ENCODE results near the gene IFNG-AS1.
A peak's percentile ranks its signal among the peaks of the same experiment; 100 is the strongest.

The IFNG-AS1 gene

DNA sequence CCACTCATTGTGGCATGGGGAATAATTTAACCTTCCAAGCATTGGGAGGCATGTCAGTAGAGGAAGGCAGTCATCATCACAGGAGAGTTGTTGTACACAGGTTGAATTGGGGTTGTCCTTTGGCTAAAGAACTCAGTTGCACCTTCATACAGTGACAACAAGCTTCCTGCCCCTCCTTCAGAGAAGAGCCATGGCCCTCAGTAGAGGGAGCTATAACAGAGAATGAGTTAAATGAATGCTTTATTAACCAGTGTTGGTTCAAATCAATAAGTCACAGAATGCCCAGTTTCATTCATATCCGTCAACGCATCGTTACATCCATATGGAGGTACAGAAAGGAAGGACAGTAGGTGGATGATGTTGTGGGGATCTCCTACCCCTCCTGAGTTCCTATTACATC lies 4.8 kb downstream of the IFNG-AS1 start:
- DNase-seq (ENCODE audit: low spot score), result no peak

- DNase-seq (ENCODE audit: low spot score), result no peak
Observed at GRCh38 chr12:67996347-67996746, 7.1 kb downstream of the IFNG-AS1 start.

DNA sequence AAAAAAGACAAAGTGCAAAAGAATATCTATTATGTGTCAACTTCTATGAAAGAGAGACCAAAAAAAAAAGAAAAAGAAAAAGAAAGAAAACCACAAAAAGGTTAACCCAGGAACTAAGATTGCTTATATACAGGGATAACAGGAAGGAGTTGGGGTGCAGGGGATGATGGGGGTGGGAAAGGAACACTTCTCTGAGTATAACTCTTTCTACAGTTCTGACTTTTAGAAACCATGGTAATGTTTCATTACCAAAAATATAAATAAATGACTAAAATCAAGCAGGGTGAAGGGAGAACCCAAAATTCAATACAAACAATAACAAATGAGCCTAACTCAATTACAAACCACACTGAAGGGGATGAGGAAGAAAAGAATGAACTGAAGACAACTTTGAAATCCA lies 9.1 kb downstream of the IFNG-AS1 start:
- DNase-seq (ENCODE audit: low spot score), result no peak

DNA sequence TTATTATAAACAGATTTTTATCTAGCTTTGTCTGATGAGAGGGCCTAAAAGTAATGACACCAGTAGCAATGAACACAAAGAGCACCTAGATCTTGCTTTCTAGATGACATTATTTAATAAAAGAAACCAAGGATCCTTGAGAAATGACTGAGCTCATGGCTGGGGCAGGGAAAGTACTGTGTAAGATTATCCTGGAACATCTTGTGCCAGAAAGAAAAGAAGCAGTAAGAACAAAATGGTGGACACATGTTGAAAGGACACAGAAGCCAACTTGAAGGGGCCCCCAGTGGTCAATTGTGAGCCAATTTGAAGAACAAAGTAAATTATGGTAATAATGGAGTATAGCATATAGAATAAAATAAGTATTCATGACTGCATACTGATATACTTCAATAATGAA lies 10.0 kb downstream of the IFNG-AS1 start:
- no peak for DNase-seq (ENCODE audit: low spot score)

- peak; percentile 18 for DNase-seq (ENCODE audit: low spot score)
Observed at GRCh38 chr12:68001486-68002466, 12.5 kb downstream of the IFNG-AS1 start.

DNA sequence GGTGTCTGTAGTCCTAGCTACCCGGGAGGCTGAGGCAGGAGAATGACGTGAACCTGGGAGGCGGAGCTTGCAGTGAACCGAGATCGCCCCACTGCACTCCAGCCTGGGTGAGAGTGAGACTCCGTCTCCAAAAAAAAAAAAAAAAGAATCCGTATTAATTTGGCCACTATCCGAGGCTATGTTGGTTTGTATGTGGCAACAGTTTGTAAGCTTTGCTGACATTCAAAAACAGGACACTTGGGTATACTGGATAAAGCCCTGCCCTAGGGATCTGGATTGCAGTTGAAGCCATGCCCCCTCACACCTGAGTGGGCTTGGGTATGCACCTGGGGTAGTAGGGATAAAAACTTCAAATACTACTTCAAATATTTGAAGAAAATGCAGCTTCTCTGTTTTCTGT lies 14.5 kb downstream of the IFNG-AS1 start:
- no peak for DNase-seq (ENCODE audit: low spot score)

GRCh38 chr12:68007033-68007432 lies 17.8 kb downstream of the IFNG-AS1 start:
- DNase-seq (ENCODE audit: low spot score), result no peak

- no peak for DNase-seq (ENCODE audit: low spot score)
Observed at GRCh38 chr12:68007466-68007865, 18.2 kb downstream of the IFNG-AS1 start.

- no peak for DNase-seq (ENCODE audit: low spot score)
Observed at GRCh38 chr12:68011206-68011881, 22.1 kb downstream of the IFNG-AS1 start.

- DNase-seq (ENCODE audit: low spot score), result no peak
Observed at GRCh38 chr12:68011882-68012207, 22.6 kb downstream of the IFNG-AS1 start.

GRCh38 chr12:68012712-68013111 lies 23.5 kb downstream of the IFNG-AS1 start:
- no peak for DNase-seq (ENCODE audit: low spot score)

- no peak for DNase-seq (ENCODE audit: low spot score)
Observed at GRCh38 chr12:68013181-68013580, 23.9 kb downstream of the IFNG-AS1 start.

- DNase-seq (ENCODE audit: low spot score), result no peak
Observed at GRCh38 chr12:68016136-68016535, 26.9 kb downstream of the IFNG-AS1 start.

DNA sequence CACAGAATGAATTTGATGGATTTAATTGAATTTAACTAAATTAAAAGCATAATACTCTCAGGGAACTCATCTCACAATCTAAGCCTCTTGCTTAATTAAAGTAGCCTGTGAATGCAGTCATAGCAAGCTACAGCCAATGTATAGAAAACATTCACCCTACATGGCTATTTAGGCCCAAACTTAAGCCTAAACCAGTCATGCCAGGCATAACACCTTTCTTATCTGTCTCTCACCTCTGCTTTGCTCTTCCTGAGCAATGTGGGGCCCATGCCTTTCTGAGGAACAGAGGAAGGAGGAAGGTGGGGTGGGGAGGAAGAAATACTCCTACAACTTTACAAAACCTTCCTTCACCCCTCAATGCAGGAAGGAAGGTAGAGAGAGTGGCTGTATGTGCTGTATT lies 29.1 kb downstream of the IFNG-AS1 start:
- DNase-seq (ENCODE audit: low spot score), result no peak

- DNase-seq (ENCODE audit: low spot score), result no peak
Observed at GRCh38 chr12:68020049-68020448, 30.8 kb downstream of the IFNG-AS1 start.

DNA sequence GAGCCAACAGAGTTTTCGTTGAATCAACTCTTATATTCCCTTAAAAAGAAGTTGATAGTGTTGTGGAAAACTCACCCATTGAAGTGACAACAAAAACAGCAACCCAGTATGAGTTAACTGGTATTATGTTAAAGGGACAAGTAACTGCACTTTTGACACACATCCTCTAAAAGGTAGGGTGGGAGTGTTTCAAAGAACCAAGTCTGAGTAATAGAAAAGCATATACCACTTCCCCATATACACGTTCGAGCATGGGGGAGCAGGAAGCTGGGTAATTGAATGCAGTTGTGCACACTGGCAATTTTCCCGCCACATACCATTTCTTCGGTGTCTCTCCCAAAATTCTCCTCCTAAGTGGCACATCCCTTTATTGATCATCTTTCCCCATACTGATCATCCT lies 31.5 kb downstream of the IFNG-AS1 start:
- no peak for DNase-seq (ENCODE audit: low spot score)

DNA sequence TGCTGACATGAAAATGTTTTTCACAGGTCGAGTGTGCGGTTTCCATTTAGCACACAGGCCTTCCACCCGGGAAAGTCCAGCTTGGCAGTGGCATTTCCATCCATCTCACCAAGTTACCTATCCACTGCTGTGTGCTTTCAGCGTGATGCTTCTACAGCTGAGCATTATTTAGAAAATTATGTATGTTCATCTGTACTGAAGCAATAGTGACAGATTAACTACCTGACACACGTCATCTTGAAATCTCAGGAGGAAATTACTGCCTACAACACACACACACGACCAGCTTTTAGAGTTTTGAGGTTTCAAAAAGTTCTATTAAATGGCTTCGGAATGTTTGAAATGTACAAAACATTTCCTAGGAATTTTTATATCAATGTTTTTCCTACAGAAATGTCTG lies 39.4 kb downstream of the IFNG-AS1 start:
- DNase-seq (ENCODE audit: low spot score), result no peak

- no peak for DNase-seq (ENCODE audit: low spot score)
Observed at GRCh38 chr12:68030248-68030647, 41.0 kb downstream of the IFNG-AS1 start.

GRCh38 chr12:68031174-68031573 lies 41.9 kb downstream of the IFNG-AS1 start:
- DNase-seq (ENCODE audit: low spot score), result no peak

DNA sequence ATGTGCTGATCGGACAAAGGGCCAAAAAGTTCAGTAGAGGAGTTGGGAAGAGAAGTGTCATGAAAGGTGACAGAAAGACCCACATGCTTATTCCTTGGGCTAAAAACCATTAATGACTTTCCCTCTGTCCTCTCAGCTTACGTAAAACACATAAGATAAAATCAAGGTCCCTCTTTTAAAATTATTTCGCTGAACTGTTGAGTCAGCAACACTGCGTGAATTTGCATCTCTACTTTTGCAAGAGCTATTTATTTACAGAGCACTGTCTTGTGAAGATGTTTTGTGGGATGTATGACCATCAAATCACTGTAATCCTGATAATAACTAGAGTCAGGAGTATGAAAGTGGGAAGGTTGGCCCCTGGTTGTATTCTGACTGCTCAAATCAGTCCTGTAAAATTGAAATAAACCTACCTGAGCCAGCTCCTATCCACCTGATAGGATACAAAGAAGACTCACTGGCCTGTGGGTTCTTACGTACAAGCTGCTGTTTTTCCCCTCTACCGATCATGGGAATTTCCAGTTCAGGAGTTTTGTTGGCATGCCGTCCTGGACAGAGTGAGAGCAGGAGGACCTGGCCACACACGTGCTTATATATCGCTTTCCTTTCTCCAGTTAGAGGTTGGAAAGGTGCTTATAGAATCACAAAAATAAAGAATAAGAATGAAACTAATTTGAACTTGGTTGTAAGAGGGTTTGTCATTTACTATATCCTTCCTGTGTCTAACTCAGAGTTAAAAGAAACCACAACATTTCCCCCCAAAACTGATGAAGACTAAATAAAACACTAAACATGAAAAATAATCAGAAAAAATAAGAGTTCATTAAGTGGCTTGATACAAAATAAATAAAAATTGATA lies 42.9 kb downstream of the IFNG-AS1 start:
- DNase-seq (ENCODE audit: low spot score), result no peak

DNA sequence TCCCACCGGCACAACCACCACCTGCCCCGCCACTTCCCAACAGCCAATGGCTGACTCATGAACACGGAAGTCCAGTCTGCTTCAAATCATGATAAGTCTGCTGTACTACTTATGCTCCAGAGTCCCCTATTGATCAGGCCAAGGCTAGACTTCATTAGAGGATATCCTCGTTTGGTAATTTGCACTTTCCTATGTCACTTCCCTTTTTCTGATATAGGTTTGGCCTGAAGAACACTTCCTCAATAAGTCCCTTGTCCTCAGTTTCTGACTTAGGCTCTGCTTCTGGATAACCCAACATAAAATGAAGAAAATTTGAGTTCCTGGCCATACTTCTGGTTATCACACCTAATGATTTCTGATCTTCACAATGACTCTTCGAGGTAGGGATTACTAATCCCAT lies 45.3 kb downstream of the IFNG-AS1 start:
- DNase-seq (ENCODE audit: low spot score), result no peak

DNA sequence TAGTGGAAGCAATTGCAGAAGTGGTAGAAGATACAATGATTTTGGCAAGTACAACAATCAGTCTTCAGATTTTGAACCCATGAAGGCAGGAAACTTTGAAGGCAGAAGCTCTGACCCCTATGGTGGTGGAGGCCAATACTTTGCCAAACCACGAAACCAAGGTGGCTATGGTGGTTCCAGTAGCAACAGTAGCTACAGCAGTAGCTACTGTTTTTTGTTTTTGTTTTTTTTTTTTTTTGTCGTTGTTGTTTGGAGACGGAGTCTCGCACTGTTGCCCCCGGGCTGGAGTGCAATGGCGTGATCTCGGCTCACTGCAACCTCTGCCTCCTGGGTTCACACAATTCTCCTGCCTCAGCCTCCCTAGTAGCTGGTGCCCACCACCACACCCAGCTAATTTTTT lies 47.4 kb downstream of the IFNG-AS1 start:
- DNase-seq (ENCODE audit: low spot score), result no peak

Measured in D341Med (cell line).